Ovary (tissue), 9 donors: ENCODE results near the gene NGEF. TPM values are rescaled to one million over a fixed set of nuclear protein-coding genes. Genes with fewer than 3 reads are reported as not detected.
A peak's percentile ranks its signal among the peaks of the same experiment; 100 is the strongest.

Experiments used
- DNase-seq, 5 donors: peaks; one replicate each; pipeline ENCODE4 v3.0.0-alpha.2; 2019 to 2020
- H3K27ac ChIP-seq, 2 donors: fragments of 200-600 bp; one replicate each; pipeline versions ENCODE4 v1.5.1 to v1.8.0; 2019 to 2022
- H3K27me3 ChIP-seq: fragments of 200-600 bp; one replicate; pipeline ENCODE4 v1.8.0; 2022
- H3K36me3 ChIP-seq: fragments of 200-600 bp; sonication (generic); one replicate; pipeline ENCODE4 v1.5.1; 2019
- H3K4me1 ChIP-seq: one replicate; pipeline ENCODE4 v1.8.1; 2013; ENCODE audit warnings: mild to moderate bottlenecking, moderate library complexity; ENCODE audit not compliant: insufficient read depth
- H3K4me3 ChIP-seq: fragments of 200-600 bp; sonication (generic); one replicate; pipeline ENCODE4 v1.5.1; 2017
- H3K9me3 ChIP-seq, 2 donors: fragments of 200-600 bp in 1 of 2; sonication (generic) in 1 of 2; one replicate each; pipeline versions ENCODE4 v1.5.1 to v1.8.1; 2013 to 2019; ENCODE audit warnings: mild to moderate bottlenecking in 1 of 2, moderate library complexity in 1 of 2
- CTCF ChIP-seq, 3 donors: fragments of 450-650 bp in 2 of 3; fragments of 200-600 bp in 1 of 3; IDR thresholded peaks; one replicate each; pipeline versions ENCODE4 v1.5.1 to v1.8.0; 2016 to 2022; ENCODE audit warnings: antibody characterized with exemption in 3 of 3, mild to moderate bottlenecking in 1 of 3
- EP300 ChIP-seq: sonication (generic); formaldehyde crosslinking; IDR thresholded peaks from one replicate; pipeline ENCODE4 v1.6.1; 2017; ENCODE audit warnings: antibody characterized with exemption
- POLR2A ChIP-seq: fragments of 450-650 bp; IDR thresholded peaks from one replicate; pipeline ENCODE4 v1.6.1; 2017; ENCODE audit warnings: antibody characterized with exemption, mild to moderate bottlenecking, moderate library complexity
- WGBS, 3 donors: extraction: QIAGEN DNeasy Blood & Tissue Kit in 1 of 3; methylation state at CpG; one replicate each; pipeline versions ENCODE4 v1.1.5 to v1.1.7; 2013 to 2017; 5-methylcytosine and 5-hydroxymethylcytosine counted together
- intact Hi-C, 4 donors: fragments of 100-400 bp; cut with DNase I; formaldehyde crosslinking; loops; one replicate each; pipeline versions ENCODE4 v1.11.0 to v1.15.1; 2022 to 2023
- polyA plus RNA-seq, 2 donors: library from polyadenylated mRNA; stranded (reverse); fragments of 200-250 nt in 1 of 2; fragments of 350-450 nt in 1 of 2; fragmentation: Illumina TruSeq in 1 of 2; extraction: RNeasy Lipid Tissue Mini Kit (QIAGEN cat#74804) in 1 of 2; gene quantifications; one replicate each; pipeline ENCODE4 v1.2.3, GENCODE V29; 2013 to 2014
- total RNA-seq, 7 donors: library from RNA; depleted of rRNA in 2 of 7; stranded (reverse); fragments of >200 nt in 2 of 7; fragmentation: NEBNext Ultra II Directional in 3 of 7; extraction: Animal tissue kit (Norgen Biotek cat#: 25700) in 3 of 7; gene quantifications; one replicate each; pipeline versions ENCODE4 v1.1.0 to v1.2.4, GENCODE V29; 2016 to 2023
- donor health status: DM: no; HTN: no; CAD: no; lungs with moderate emphysema.
- donor health status: DM: no; HTN: no; CAD: no.
- donor health status: Bipolar disorder and iron deficiency.
- donor health status: DM: yes; HTN: yes; CAD: no.
- donor health status: DM: no; HTN: no; CAD: no.
- donor health status: DM: yes; HTN: yes; CAD: no.

NGEF gene
- total and polyA plus RNA-seq, 9 donors = 0.18 to 3.1 (median 0.80) TPM

- TF ChIP-seq EP300 = no peak
- no peak for TF ChIP-seq POLR2A
- TF ChIP-seq CTCF (IDR thresholded peaks at IDR 0.05) = no peak
- H3K4me1 ChIP-seq = no peaks in the 10 kb centered on the region
- 92 to 95% (median 94%) methylated on average over 9 of the region's 9 CpGs for WGBS, 3 donors
- H3K27ac ChIP-seq = no peak overlapping the region
- DNase-seq = no peak
- H3K4me3 ChIP-seq = no peak overlapping the region
- no peaks in the 10 kb centered on the region for H3K27me3 ChIP-seq
- intact Hi-C loops = no loop called here
- no peaks in the 10 kb centered on the region for H3K36me3 ChIP-seq
- no peaks in the 10 kb centered on the region for H3K9me3 ChIP-seq
Measured at GRCh38 chr2:232860593-232861241, 152.3 kb downstream of the NGEF start.

GRCh38 chr2:232859385-232859916 lies 153.6 kb downstream of the NGEF start:
- Histone ChIP-seq H3K4me3 (no peak overlapping the region), H3K27ac (no peak overlapping the region), H3K4me1 (no peaks in the 10 kb centered on the region), H3K27me3 (no peaks in the 10 kb centered on the region), H3K36me3 (no peaks in the 10 kb centered on the region), H3K9me3 (no peaks in the 10 kb centered on the region)
- WGBS, 3 donors = 84 to 98% (median 90%) methylated on average over 4 of the region's 4 CpGs
- intact Hi-C loops = no loop called here
- TF ChIP-seq CTCF (IDR thresholded peaks at IDR 0.05) (no peak), EP300 (no peak), POLR2A (no peak)
- DNase-seq = no peak

- H3K9me3 ChIP-seq = no peaks in the 10 kb centered on the region
- 67 to 80% (median 72%) methylated on average over 4 of the region's 4 CpGs for WGBS, 3 donors
- no peak overlapping the region for H3K27ac ChIP-seq
- no peaks in the 10 kb centered on the region for H3K4me1 ChIP-seq
- H3K36me3 ChIP-seq = no peaks in the 10 kb centered on the region
- TF ChIP-seq CTCF (IDR thresholded peaks at IDR 0.05) (no peak), EP300 (no peak), POLR2A (no peak)
- no peak overlapping the region for H3K4me3 ChIP-seq
- intact Hi-C loops = no loop called here
- no peak for DNase-seq
- H3K27me3 ChIP-seq = no peaks in the 10 kb centered on the region
Measured at GRCh38 chr2:232857158-232857563, 155.9 kb downstream of the NGEF start.

- no peak for TF ChIP-seq CTCF (IDR thresholded peaks at IDR 0.05)
- TF ChIP-seq POLR2A = no peak
- TF ChIP-seq EP300 = no peak
- Histone ChIP-seq H3K9me3 (no peaks in the 10 kb centered on the region), H3K27ac (no peak overlapping the region), H3K36me3 (no peaks in the 10 kb centered on the region), H3K27me3 (no peaks in the 10 kb centered on the region), H3K4me3 (no peak overlapping the region), H3K4me1 (no peaks in the 10 kb centered on the region)
- intact Hi-C loops = loop anchor here in 1 of 4 donors (5.0 kb wide), 1 partner anchor 398 kb away; the partner anchor contains the start of gene ATG16L1
- WGBS, 3 donors = 30 to 38% (median 36%) methylated on average over 7 of the region's 7 CpGs
- DNase-seq = peak in 1 of 5 donors; percentile 29
Measured at GRCh38 chr2:232854082-232854481, 159.0 kb downstream of the NGEF start.
